Gastrocnemius medialis (tissue), 4 donors: ENCODE data around the gene KRT83. TPM values are rescaled to one million over a fixed set of nuclear protein-coding genes. Genes with fewer than 3 reads are reported as not detected.
"Not testable (repeated sequence)": the region's sequence is repeated elsewhere in the genome, so short reads cannot be mapped to it uniquely, and the experiment has no call there.

Experiments
- ATAC-seq, 2 donors: fragments of 150-250 bp; one replicate each; pipeline ENCODE4 v1.9.1; 2016
- DNase-seq, 2 donors: peaks; one replicate each; pipeline ENCODE4 v3.0.0-alpha.2; 2019
- H3K27ac ChIP-seq, 4 donors: fragments of 200-600 bp; sonication (generic); 1 replicate in 1 of 4; 2 replicates in 3 of 4; pipeline ENCODE4 v1.5.1; 2016 to 2018; ENCODE audit warnings: mild to moderate bottlenecking in 2 of 4, moderate library complexity in 1 of 4
- H3K27me3 ChIP-seq, 3 donors: fragments of 200-600 bp; sonication (generic) in 2 of 3; 1 replicate in 1 of 3; 2 replicates in 2 of 3; pipeline versions ENCODE4 v1.5.1 to v1.6.0; 2016 to 2019; ENCODE audit warnings: mild to moderate bottlenecking in 1 of 3, moderate library complexity in 1 of 3
- H3K36me3 ChIP-seq, 2 donors: fragments of 200-600 bp; sonication (generic) in 1 of 2; one replicate each; pipeline ENCODE4 v1.5.1; 2017 to 2018
- H3K4me1 ChIP-seq, 2 donors: fragments of 200-600 bp; sonication (generic) in 1 of 2; one replicate each; pipeline ENCODE4 v1.5.1; 2016 to 2017; ENCODE audit warnings: mild to moderate bottlenecking in 2 of 2
- H3K4me3 ChIP-seq, 4 donors: fragments of 200-600 bp; sonication (generic) in 3 of 4; 1 replicate in 1 of 4; 2 replicates in 3 of 4; pipeline ENCODE4 v1.5.1; 2016 to 2019; ENCODE audit warnings: mild to moderate bottlenecking in 2 of 4
- H3K9me3 ChIP-seq, 3 donors: fragments of 200-600 bp; sonication (generic) in 2 of 3; 1 replicate in 1 of 3; 2 replicates in 2 of 3; pipeline ENCODE4 v1.5.1; 2016 to 2019
- CTCF ChIP-seq, 5 experiments: fragments of 450-650 bp in 3 of 5; fragments of 200-600 bp in 2 of 5; sonication (generic) in 2 of 5; IDR thresholded peaks in 4 of 5; conservative IDR thresholded peaks in 1 of 5; 1 replicate in 4 of 5; 2 replicates in 1 of 5; pipeline ENCODE4 v1.5.1; 2016 to 2019; ENCODE audit warnings: antibody characterized with exemption in 5 of 5, mild to moderate bottlenecking in 3 of 5, moderate library complexity in 3 of 5
- POLR2A ChIP-seq, 2 donors: fragments of 450-650 bp; IDR thresholded peaks; one replicate each; pipeline ENCODE4 v1.6.1; 2017; ENCODE audit warnings: antibody characterized with exemption in 2 of 2, mild to moderate bottlenecking in 2 of 2, moderate library complexity in 2 of 2
- in situ Hi-C, 4 donors: fragments of 200-750 bp; cut with MboI; loops; one replicate each; pipeline versions ENCODE4 v1.15.0 to v1.8.0; 2017; ENCODE audit warnings: low sequenced_read_pairs in 4 of 4
- intact Hi-C: fragments of 100-400 bp; cut with DNase I; formaldehyde crosslinking; loops from one replicate; pipeline ENCODE4 v1.15.1; 2023; ENCODE audit warnings: low total_unique reads
- total RNA-seq, 4 donors: library from RNA; depleted of rRNA; stranded (reverse); fragments of >200 nt; gene quantifications; one replicate each; pipeline versions ENCODE4 v1.1.0 to v1.2.3, GENCODE V29; 2016

The KRT83 gene
- total RNA-seq, 4 donors from 2014 or later: 0.13 TPM; not detected in 3

GRCh38 chr12:52308806-52309425 is 12.3 kb downstream of the KRT83 start:
- ATAC-seq: peak in 1 of 2 donors; percentile 22
- intact Hi-C loops (loop anchor here (2.0 kb wide), 1 partner anchor 18 kb away; no protein-coding TSS in a partner anchor), in situ Hi-C loops (no loop called here)
- H3K27ac ChIP-seq: peak overlapping the region in 2 of 4 donors; percentile 35 to 77
- H3K4me1 ChIP-seq: peaks cover 5 to 8% of the 10 kb centered on the region in 2 donors
- DNase-seq: no peak
- no peaks in the 10 kb centered on the region for H3K9me3 ChIP-seq
- H3K4me3 ChIP-seq: peak overlapping the region; percentile 51 to 78 (median 54)
- TF ChIP-seq POLR2A (IDR thresholded peaks at IDR 0.05): no peak
- TF ChIP-seq CTCF (IDR thresholded peaks at IDR 0.05 in 4 of 5, conservative IDR thresholded peaks at IDR 0.05 in 1 of 5): no peak
- no peaks in the 10 kb centered on the region for H3K36me3 ChIP-seq
- no peaks in the 10 kb centered on the region for H3K27me3 ChIP-seq

- intact Hi-C loops: loop anchor here (2.0 kb wide), 2 partner anchors 19 to 27 kb away; no protein-coding TSS in a partner anchor
- in situ Hi-C loops: no loop called here
- peak in 4 of 5 experiments; percentile 24 to 51 (median 33) for TF ChIP-seq CTCF (IDR thresholded peaks at IDR 0.05 in 4 of 5, conservative IDR thresholded peaks at IDR 0.05 in 1 of 5)
- peak in 1 of 2 donors; percentile 33 for TF ChIP-seq POLR2A (IDR thresholded peaks at IDR 0.05)
- Histone ChIP-seq H3K36me3 (no peaks in the 10 kb centered on the region), H3K27me3 (no peaks in the 10 kb centered on the region), H3K9me3 (no peaks in the 10 kb centered on the region), H3K4me3 (peak overlapping the region; percentile 51 to 78 (median 54)), H3K27ac (peak overlapping the region in 2 of 4 donors; percentile 35 to 77), H3K4me1 (peaks cover 5 to 8% of the 10 kb centered on the region in 2 donors)
- DNase-seq (peak; percentile 19 to 76), ATAC-seq (peak; percentile 89 to 94)
Observed at GRCh38 chr12:52307836-52308805, 13.1 kb downstream of the KRT83 start.

- TF ChIP-seq POLR2A (IDR thresholded peaks at IDR 0.05) (no peak), CTCF (IDR thresholded peaks at IDR 0.05 in 4 of 5, conservative IDR thresholded peaks at IDR 0.05 in 1 of 5) (no peak)
- Histone ChIP-seq H3K27ac (no peak overlapping the region), H3K4me3 (no peak overlapping the region), H3K36me3 (no peaks in the 10 kb centered on the region), H3K4me1 (peaks cover 5 to 8% of the 10 kb centered on the region in 2 donors), H3K27me3 (no peaks in the 10 kb centered on the region), H3K9me3 (no peaks in the 10 kb centered on the region)
- intact Hi-C loops: loop anchor here (2.0 kb wide), 1 partner anchor 26 kb away; no protein-coding TSS in a partner anchor
- DNase-seq: no peak
- in situ Hi-C loops: no loop called here
- no peak for ATAC-seq
Observed at GRCh38 chr12:52306731-52307130, 14.5 kb downstream of the KRT83 start.

GRCh38 chr12:52305921-52306705 is 15.1 kb downstream of the KRT83 start:
- DNase-seq: peak in 1 of 2 donors; percentile 2
- H3K27ac ChIP-seq: no peak overlapping the region
- no peaks in the 10 kb centered on the region for H3K9me3 ChIP-seq
- in situ Hi-C loops (no loop called here), intact Hi-C loops (loop anchor here (2.0 kb wide), 1 partner anchor 25 kb away; no protein-coding TSS in a partner anchor)
- H3K27me3 ChIP-seq: no peaks in the 10 kb centered on the region
- TF ChIP-seq CTCF (IDR thresholded peaks at IDR 0.05 in 4 of 5, conservative IDR thresholded peaks at IDR 0.05 in 1 of 5) (no peak), POLR2A (IDR thresholded peaks at IDR 0.05) (no peak)
- ATAC-seq: no peak
- peaks cover 5 to 8% of the 10 kb centered on the region in 2 donors for H3K4me1 ChIP-seq
- H3K4me3 ChIP-seq: no peak overlapping the region
- no peaks in the 10 kb centered on the region for H3K36me3 ChIP-seq

GRCh38 chr12:52304941-52305411 is 16.2 kb downstream of the KRT83 start:
- peak in 1 of 2 donors; percentile 13 for DNase-seq
- H3K4me3 ChIP-seq, ATAC-seq, H3K4me1 ChIP-seq, in situ Hi-C loops, intact Hi-C loops, H3K27ac ChIP-seq, H3K36me3 ChIP-seq, H3K27me3 ChIP-seq, H3K9me3 ChIP-seq: not testable (repeated sequence)

GRCh38 chr12:52302242-52302914 is 18.8 kb downstream of the KRT83 start:
- H3K9me3 ChIP-seq, H3K27me3 ChIP-seq, intact Hi-C loops, H3K36me3 ChIP-seq, H3K4me3 ChIP-seq, H3K27ac ChIP-seq, DNase-seq, in situ Hi-C loops, H3K4me1 ChIP-seq: not testable (repeated sequence)
- ATAC-seq: peak in 1 of 2 donors; percentile 40
